Measurements from ENCODE around the gene ACTN1. TPM values are rescaled to one million over a fixed set of nuclear protein-coding genes. Genes with fewer than 3 reads are reported as not detected.

ACTN1 gene
- total and polyA plus RNA-seq, 2 of the 8 experiments (the other 6 are each of a cell fraction or from before 2014, with no cell fraction given): 236 to 262 TPM

DNA sequence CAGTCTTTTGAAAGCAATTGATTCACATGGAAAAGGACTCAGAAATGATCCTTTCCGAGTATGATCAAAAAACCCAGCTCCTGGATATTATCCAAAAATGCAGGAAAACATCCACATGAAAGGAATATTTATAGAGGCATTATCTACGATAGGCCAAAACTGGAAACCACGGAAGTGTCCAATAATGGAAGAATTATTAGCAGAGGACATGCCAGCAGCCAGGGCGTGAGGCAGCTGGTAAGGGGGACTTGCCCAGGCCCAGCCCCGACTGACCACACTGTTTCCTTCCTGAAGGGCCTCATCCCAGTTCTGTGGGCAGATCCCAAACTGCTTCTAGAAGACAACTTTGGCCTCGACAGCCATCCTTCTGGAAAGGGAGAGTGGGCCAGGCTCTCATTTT lies 20.5 kb downstream of the ACTN1 start:
- ChIA-PET POLR2A (ENCODE audit: partially characterized antibody) (interaction anchor here (0.6 to 2.2 kb wide), 4 partner anchors 10 to 165 kb away, joined by 3 to 8 read pairs (median 4); partner anchors contain the start of gene ZFP36L1), CTCF (ENCODE audit: partially characterized antibody) (interaction anchor here (0.6 to 19.1 kb wide), 7 partner anchors 10 to 82 kb away, joined by 3 to 291 read pairs (median 6); no protein-coding TSS in a partner anchor)
- no peak for DNase-seq (ENCODE audit: low read depth in 1 of 2, low spot score in 2 of 2)
- no peak overlapping the region for H2BK5ac ChIP-seq (ENCODE audit: low read depth, low read length)
- H4K5ac ChIP-seq (ENCODE audit: insufficient read length, low read depth, low read length): no peak overlapping the region
- H3K56ac ChIP-seq (replicated peaks; ENCODE audit: insufficient read length, low read depth, low read length): no peak overlapping the region
- 0 out of 2 replicates have a peak overlapping the region, but pooled peaks have one; percentile 22 for H3K18ac ChIP-seq (ENCODE audit: extremely low read depth, low read length)
- H3K4me2 ChIP-seq (ENCODE audit: insufficient read depth in 1 of 2, low read depth in 2 of 2, low read length in 2 of 2): no peak overlapping the region
- no peak overlapping the region for H2AFZ ChIP-seq (ENCODE audit: low read length)
- peaks cover 42% of the 10 kb centered on the region for H3K79me1 ChIP-seq (ENCODE audit: low read depth, low read length)
- WGBS, 2 experiments (ENCODE audit: extremely low coverage in 1 of 2, insufficient coverage in 1 of 2, insufficient read length in 1 of 2, insufficient replicate concordance in 2 of 2, low coverage in 1 of 2, low lambda C conversion rate in 2 of 2, missing lambda C conversion rate in 1 of 2): 85% methylated on average over 6 of the region's 6 CpGs; no CpG with 5 or more reads in 1 of the 2 experiments
- no peak overlapping the region for H2BK20ac ChIP-seq (ENCODE audit: low read length)
- no peak overlapping the region for H2BK12ac ChIP-seq (ENCODE audit: low read depth, low read length)
- no peak for FAIRE-seq
- H3K27ac ChIP-seq (ENCODE audit: low read depth, low read length): no peak overlapping the region
- H2BK120ac ChIP-seq (replicated peaks; ENCODE audit: low read depth, low read length): no peak overlapping the region
- H3K4me1 ChIP-seq (replicated peaks in 1 of 4; ENCODE audit: control insufficient read depth in 3 of 4, insufficient read depth in 4 of 4, low read length in 3 of 4): peaks cover 0 to 9% (median 4%) of the 10 kb centered on the region in 4 experiments; a peak in 4 of 7 replicates
- H4K8ac ChIP-seq (ENCODE audit: extremely low read depth, insufficient read depth, low read length): no peak overlapping the region
- no peak overlapping the region for H3K23ac ChIP-seq (ENCODE audit: insufficient read length)
- peaks cover 0 to 8% (median 4%) of the 10 kb centered on the region in 4 experiments; a peak in 3 of 8 replicates for H3K36me3 ChIP-seq (ENCODE audit: control insufficient read depth in 2 of 4, insufficient read depth in 4 of 4, low read length in 3 of 4)
- H2AK5ac ChIP-seq (ENCODE audit: low read depth, low read length): no peak overlapping the region
- H3K14ac ChIP-seq (ENCODE audit: insufficient read length): no peak overlapping the region
- no peak overlapping the region for H3K4ac ChIP-seq (replicated peaks; ENCODE audit: insufficient read length, low read depth, low read length)
- no peaks in the 10 kb centered on the region; a peak in 1 of 7 replicates for H3K27me3 ChIP-seq (replicated peaks in 1 of 4; ENCODE audit: control insufficient read depth in 3 of 4, extremely low read depth in 1 of 4, insufficient read depth in 3 of 4, low read length in 3 of 4)
- peaks cover 23 to 41% of the 10 kb centered on the region in 2 experiments for H4K20me1 ChIP-seq (replicated peaks in 1 of 2; ENCODE audit: control insufficient read depth in 1 of 2, insufficient read depth in 2 of 2, low read length in 2 of 2)
- no peaks in the 10 kb centered on the region for H3K9me3 ChIP-seq (ENCODE audit: insufficient read depth in 2 of 2, low read depth in 1 of 2, low read length in 1 of 2)
- no peak overlapping the region for H3K9ac ChIP-seq (replicated peaks in 1 of 4; ENCODE audit: extremely low read depth in 1 of 4, low read depth in 3 of 4, low read length in 3 of 4)
- H3K4me3 ChIP-seq (ENCODE audit: extremely low read depth in 1 of 4, insufficient read depth in 2 of 4, low read depth in 3 of 4, low read length in 4 of 4): no peak overlapping the region
- peaks cover 18 to 100% of the 10 kb centered on the region in 2 experiments; a peak in 3 of 4 replicates for H3K79me2 ChIP-seq (ENCODE audit: control insufficient read depth in 1 of 2, insufficient read depth in 2 of 2, low read length in 2 of 2)
- no peak overlapping the region for H2BK15ac ChIP-seq (ENCODE audit: low read length)
- H3K23me2 ChIP-seq (ENCODE audit: low read depth, low read length): no peaks in the 10 kb centered on the region
- H4K91ac ChIP-seq (replicated peaks; ENCODE audit: insufficient read length, low read length): no peak overlapping the region
- TF ChIP-seq SP2 (IDR thresholded peaks at IDR 0.05; ENCODE audit: low read length) (no peak), CEBPB (IDR thresholded peaks at IDR 0.05; ENCODE audit: low read depth, low read length) (no peak), YY1 (IDR thresholded peaks at IDR 0.05; ENCODE audit: low read depth, low read length) (no peak), BRCA1 (IDR thresholded peaks at IDR 0.05; ENCODE audit: low read depth, low read length) (no peak), GABPA (IDR thresholded peaks at IDR 0.05; ENCODE audit: borderline replicate concordance, insufficient read depth, low read length) (no peak), CREB1 (IDR thresholded peaks at IDR 0.05) (no peak), CHD2 (IDR thresholded peaks at IDR 0.05; ENCODE audit: low read length) (no peak), CBX5 (IDR thresholded peaks at IDR 0.05; ENCODE audit: low read depth, low read length) (no peak), HDAC2 (IDR thresholded peaks at IDR 0.05; ENCODE audit: borderline replicate concordance in 1 of 2, low read depth in 2 of 2, low read length in 2 of 2) (no peak)

Data from H1 (cell line).